K562 (cell line): ENCODE measurements around the gene SPATC1L. TPM values are rescaled to one million over a fixed set of nuclear protein-coding genes. Genes with fewer than 3 reads are reported as not detected.
"Not testable (repeated sequence)": the region's sequence is repeated elsewhere in the genome, so short reads cannot be mapped to it uniquely, and the experiment has no call there.

Experiments
- ATAC-seq: fragments of 200-7000 bp; cut with Tn5 transposase; 3 replicates; pipeline ENCODE4 v1.9.1; 2020; ENCODE audit warnings: moderate library complexity
- BruUV-seq: library from RNA; stranded (reverse); fragments of 400-500 nt; replicated peaks from 2 replicates; lab custom pipeline; 2021; lab: Mats Ljungman, UMichigan
- CTCF ChIA-PET: fragments of 300-600 bp; formaldehyde crosslinking; extraction: SDS; loops from one replicate; lab custom pipeline; 2021; ENCODE audit warnings: low intra/inter-chr PET ratio; lab: Yijun Ruan, JAX
- POLR2A ChIA-PET: fragments of 300-600, 350-650 bp; sonication (Branson Sonifier 250); formaldehyde crosslinking; extraction: SDS; loops from one replicate; lab custom pipeline; 2021; ENCODE audit warnings: antibody characterized with exemption, inconsistent platforms; lab: Yijun Ruan, JAX
- DNase-seq, 4 experiments: peaks; one replicate each; pipeline versions ENCODE4 v3.0.0 to v3.0.0-alpha.2; 2011 to 2018; ENCODE audit warnings: low spot score in 3 of 4, mixed read lengths in 3 of 4; ENCODE audit errors: extremely low read depth in 1 of 4
- FAIRE-seq: peaks from 2 replicates; lab custom pipeline; 2011; peaks lifted over from hg19 to GRCh38; lab: Jason Lieb, UNC
- H2AFZ ChIP-seq: 2 replicates; pipeline ENCODE4 v1.6.0; 2011; ENCODE audit warnings: low read depth, low read length, control low read depth, inconsistent platforms
- H3K27ac ChIP-seq: fragments of 200-600 bp; 3 replicates; pipeline ENCODE4 v1.8.0; 2011; ENCODE audit warnings: low read depth, mild to moderate bottlenecking, control low read depth, inconsistent platforms, low read length, moderate library complexity, mixed read lengths; ENCODE audit errors: extremely low read depth
- H3K27me3 ChIP-seq, 2 experiments: fragments of 300-600 bp in 1 of 2; 2 replicates in 1 of 2; 3 replicates in 1 of 2; pipeline versions ENCODE4 v1.6.0 to v1.8.0; 2011; ENCODE audit warnings: inconsistent platforms in 2 of 2, low read length in 2 of 2, mild to moderate bottlenecking in 1 of 2, mixed read lengths in 1 of 2, moderate library complexity in 1 of 2; ENCODE audit not compliant: control insufficient read depth in 2 of 2, insufficient read depth in 2 of 2
- H3K36me3 ChIP-seq: fragments of 300-600 bp; 3 replicates; pipeline ENCODE4 v1.8.0; 2011; ENCODE audit warnings: mild to moderate bottlenecking, low read length, inconsistent platforms; ENCODE audit not compliant: control insufficient read depth, insufficient read depth
- H3K4me1 ChIP-seq, 2 experiments: fragments of 200-600 bp in 1 of 2; replicated peaks in 1 of 2; 2 replicates in 1 of 2; 3 replicates in 1 of 2; pipeline versions ENCODE4 v1.5.1 to v1.8.0; 2011; ENCODE audit warnings: inconsistent platforms in 2 of 2, low read length in 2 of 2, mild to moderate bottlenecking in 1 of 2, mixed read lengths in 1 of 2, moderate library complexity in 1 of 2; ENCODE audit not compliant: control insufficient read depth in 2 of 2, insufficient read depth in 2 of 2
- H3K4me2 ChIP-seq: 2 replicates; pipeline ENCODE4 v1.6.1; 2011; ENCODE audit warnings: low read length, control low read depth, inconsistent platforms, mixed read lengths; ENCODE audit not compliant: insufficient read depth
- H3K4me3 ChIP-seq: fragments of 200-600 bp; sonication (generic), shearing (Covaris generic); 2 replicates; pipeline ENCODE4 v1.5.1; 2016; ENCODE audit warnings: control low read depth, inconsistent platforms
- H3K79me2 ChIP-seq: fragments of 200-600 bp; 3 replicates; pipeline ENCODE4 v1.8.0; 2011; ENCODE audit warnings: low read length, inconsistent platforms; ENCODE audit not compliant: control insufficient read depth, insufficient read depth
- H3K9ac ChIP-seq, 2 experiments: 2 replicates each; pipeline versions ENCODE4 v1.6.0 to v1.6.1; 2011; ENCODE audit warnings: low read depth in 2 of 2, low read length in 2 of 2, control low read depth in 1 of 2, inconsistent platforms in 1 of 2, mild to moderate bottlenecking in 1 of 2, mixed read lengths in 1 of 2; ENCODE audit not compliant: insufficient read depth in 1 of 2
- H3K9me1 ChIP-seq: one replicate; pipeline ENCODE4 v1.6.0; 2011; ENCODE audit warnings: inconsistent platforms, mild to moderate bottlenecking, low read length, moderate library complexity; ENCODE audit not compliant: control insufficient read depth, insufficient read depth
- H3K9me3 ChIP-seq: replicated peaks from 2 replicates; pipeline ENCODE4 v1.5.1; 2011; ENCODE audit warnings: low read depth, low read length, inconsistent platforms; ENCODE audit not compliant: control insufficient read depth, insufficient read depth
- H4K20me1 ChIP-seq: replicated peaks from 2 replicates; pipeline ENCODE4 v1.6.1; 2011; ENCODE audit warnings: low read length, inconsistent platforms, mixed read lengths; ENCODE audit not compliant: control insufficient read depth, insufficient read depth
- DIDO1 ChIP-seq: fragments of 450-650 bp; IDR thresholded peaks from 2 replicates; pipeline ENCODE4 v1.6.1; 2016; ENCODE audit warnings: low read depth, missing biosample characterization, missing genetic modification characterization
- GATAD2B ChIP-seq: fragments of 450-650 bp; IDR thresholded peaks from 2 replicates; pipeline ENCODE4 v1.6.1; 2017; ENCODE audit warnings: mild to moderate bottlenecking, borderline replicate concordance
- GTF2B ChIP-seq: IDR thresholded peaks from 2 replicates; pipeline ENCODE4 v1.6.1; 2011; ENCODE audit not compliant: insufficient read length; ENCODE audit errors: extremely low read depth
- LCOR ChIP-seq: sonication (generic); formaldehyde crosslinking; IDR thresholded peaks from 2 replicates; pipeline ENCODE4 v1.8.0; 2022; ENCODE audit warnings: mild to moderate bottlenecking, missing genetic modification reagents
- MTA1 ChIP-seq: fragments of 450-650 bp; IDR thresholded peaks from 2 replicates; pipeline ENCODE4 v1.6.1; 2017; ENCODE audit warnings: borderline replicate concordance
- NR1H2 ChIP-seq: sonication (generic); formaldehyde crosslinking; IDR thresholded peaks from 2 replicates; pipeline ENCODE4 v1.4.0; 2020; ENCODE audit warnings: mild to moderate bottlenecking, missing genetic modification reagents
- POLR3G ChIP-seq: IDR thresholded peaks from 2 replicates; pipeline ENCODE4 v1.6.1; 2011; ENCODE audit not compliant: insufficient read length, insufficient replicate concordance; ENCODE audit errors: extremely low read depth
- TEAD1 ChIP-seq, 2 experiments: fragments of 450-650 bp in 1 of 2; sonication (generic) in 1 of 2; formaldehyde crosslinking; IDR thresholded peaks; 2 replicates each; pipeline versions ENCODE4 v1.4.0 to v1.8.0; 2020 to 2022; ENCODE audit warnings: mild to moderate bottlenecking in 2 of 2, missing genetic modification reagents in 1 of 2
- U2AF2 ChIP-seq: fragments of 200-400 bp; formaldehyde crosslinking; optimal IDR thresholded peaks from 2 replicates; pipeline ENCODE3; 2017; ENCODE audit warnings: low read depth, mild to moderate bottlenecking, low read length
- ZNF140 ChIP-seq: fragments of 250-450 bp; sonication (Bioruptor Pico); IDR thresholded peaks from 2 replicates; pipeline ENCODE4 v1.8.0; 2021; ENCODE audit warnings: moderate library complexity, mild to moderate bottlenecking, inconsistent platforms
- WGBS: fragments of 100-300 bp; shearing (Covaris generic); methylation state at CpG from one replicate; pipeline ENCODE4 v1.1.6; 2016; ENCODE audit warnings: low coverage, mixed read lengths; ENCODE audit not compliant: insufficient coverage; ENCODE audit errors: missing lambda C conversion rate; 5-methylcytosine and 5-hydroxymethylcytosine counted together
- in situ Hi-C: fragments of 300-500 bp; cut with MboI; formaldehyde crosslinking; loops from 4 replicates; pipeline ENCODE4 v1.15.0; 2018; ENCODE audit warnings: inconsistent platforms, mixed read lengths
- intact Hi-C: fragments of 100-400 bp; cut with micrococcal nuclease; formaldehyde crosslinking; loops from 2 replicates; pipeline ENCODE4 v1.14.2; 2022
- polyA plus RNA-seq, 8 experiments: library from polyadenylated mRNA; depleted of rRNA in 4 of 8; stranded (reverse) in 5 of 8; unstranded in 3 of 8; fragments of >200 nt; fragmentation: Nextera tagmentation in 2 of 8; fragmentation: Illumina TruSeq in 1 of 8; extraction: Ambion mirVana in 2 of 8; extraction: Trizol in 1 of 8; gene quantifications; 2 replicates each; pipeline versions ENCODE4 v1.2.1 to v1.2.3, GENCODE V29; 2011 to 2014; ENCODE audit warnings: inconsistent platforms in 1 of 8, missing spikeins in 1 of 8
- total RNA-seq, 7 experiments: library from RNA; depleted of rRNA in 6 of 7; stranded (reverse); fragments of >200 nt in 6 of 7; fragmentation: Illumina TruSeq in 2 of 7; extraction: Trizol in 2 of 7; gene quantifications; 2 replicates each; pipeline versions ENCODE4 v1.2.1 to v1.2.3, GENCODE V29; 2011 to 2021; ENCODE audit warnings: low replicate concordance in 1 of 7

SPATC1L gene
- total and polyA plus RNA-seq, 9 of the 15 experiments (the other 6 are each of a cell fraction or from before 2014, with no cell fraction given), result 0.14 to 121 (median 34.0) TPM; not detected in 1

GRCh38 chr21:46140352-46141003, 43.8 kb downstream of the SPATC1L start:
- ChIA-PET POLR2A (interaction anchor here (0.6 kb wide), 1 partner anchor 42 kb away, joined by 3 read pairs; no protein-coding TSS in a partner anchor), CTCF (interaction anchor here (0.7 kb wide), 1 partner anchor 72 kb away, joined by 5 read pairs; no protein-coding TSS in a partner anchor)
- H3K4me3 ChIP-seq, H3K36me3 ChIP-seq, H3K79me2 ChIP-seq, DNase-seq, in situ Hi-C loops, H3K4me2 ChIP-seq, BruUV-seq, ATAC-seq, H3K27ac ChIP-seq, H3K9me1 ChIP-seq, H3K9me3 ChIP-seq, H2AFZ ChIP-seq: not testable (repeated sequence)
- Histone ChIP-seq H3K27me3 (peaks cover 32 to 47% of the 10 kb centered on the region in 2 experiments; a peak in 4 of 5 replicates), H3K9ac (0 out of 4 replicates have a peak overlapping the region, but pooled peaks of 1 of the 2 experiments have one; percentile 21), H4K20me1 (peaks cover 13% of the 10 kb centered on the region), H3K4me1 (peaks cover 5 to 40% of the 10 kb centered on the region in 2 experiments; a peak in 4 of 5 replicates)
- intact Hi-C loops, result loop anchor here (5.0 to 10.0 kb wide), 3 partner anchors 144 to 324 kb away; partner anchors contain the start of genes MCM3AP and YBEY
- 13% methylated on average over 29 of the region's 29 CpGs for WGBS
- peak; percentile 26 for FAIRE-seq

GRCh38 chr21:46139686-46140085, 44.6 kb downstream of the SPATC1L start:
- DNase-seq, result no peak
- in situ Hi-C loops, result no loop called here
- Histone ChIP-seq H4K20me1 (peaks cover 13% of the 10 kb centered on the region), H3K9me3 (peaks cover 3% of the 10 kb centered on the region; the same call in 1 of the 2 replicates), H3K27me3 (peaks cover 32 to 47% of the 10 kb centered on the region in 2 experiments; a peak in 4 of 5 replicates), H3K79me2 (no peaks in the 10 kb centered on the region), H3K4me1 (peaks cover 5 to 32% of the 10 kb centered on the region in 2 experiments; a peak in 4 of 5 replicates), H3K9me1 (no peaks in the 10 kb centered on the region), H2AFZ (no peak overlapping the region), H3K36me3 (no peaks in the 10 kb centered on the region), H3K27ac (no peak overlapping the region), H3K4me3 (no peak overlapping the region), H3K9ac (peak overlapping the region in 1 of 2 experiments; percentile 19; a peak in 1 of 4 replicates), H3K4me2 (no peak overlapping the region)
- WGBS, result 38% methylated on average over 15 of the region's 15 CpGs
- BruUV-seq, result no TSS peak
- CTCF ChIA-PET, result interaction anchor here (0.7 kb wide), 1 partner anchor 72 kb away, joined by 5 read pairs; no protein-coding TSS in a partner anchor
- no peak for FAIRE-seq
- intact Hi-C loops, result loop anchor here (5.0 to 10.0 kb wide), 3 partner anchors 145 to 325 kb away; partner anchors contain the start of genes MCM3AP and YBEY
- no peak for ATAC-seq
- POLR2A ChIA-PET, result no interaction called here
- no peak for TF ChIP-seq MTA1
- TF ChIP-seq GTF2B, result no peak
- TF ChIP-seq NR1H2 (CRISPR knock-in tag), result no peak
- no peak for TF ChIP-seq U2AF2
- no peak for TF ChIP-seq ZNF140
- no peak for TF ChIP-seq LCOR
- TF ChIP-seq GATAD2B, result no peak
- no peak for TF ChIP-seq POLR3G
- no peak for TF ChIP-seq TEAD1 (CRISPR knock-in tag; IDR thresholded peaks at IDR 0.05)
- TF ChIP-seq DIDO1, result no peak
